Measurements from ENCODE around the gene CLHC1.
"Not testable (repeated sequence)": the region's sequence is repeated elsewhere in the genome, so short reads cannot be mapped to it uniquely, and the experiment has no call there.

CLHC1 gene

GRCh38 chr2:55232863-55233657, 967 bp upstream of the CLHC1 start:
- peak; percentile 23 for DNase-seq (ENCODE audit: low read depth)

GRCh38 chr2:55231546-55232083, 478 bp downstream of the CLHC1 start:
- DNase-seq (ENCODE audit: low read depth) = peak; percentile 9

- no peak for DNase-seq (ENCODE audit: low read depth)
Measured at GRCh38 chr2:55230551-55230950, 1.5 kb downstream of the CLHC1 start.

- no peak for DNase-seq (ENCODE audit: low read depth)
Measured at GRCh38 chr2:55229221-55229620, 2.9 kb downstream of the CLHC1 start.

GRCh38 chr2:55228226-55228563, 3.9 kb downstream of the CLHC1 start:
- no peak for DNase-seq (ENCODE audit: low read depth)

- not testable (repeated sequence) for DNase-seq (ENCODE audit: low read depth)
Measured at GRCh38 chr2:55227437-55228225, 4.5 kb downstream of the CLHC1 start.

- no peak for DNase-seq (ENCODE audit: low read depth)
Measured at GRCh38 chr2:55225481-55226020, 6.5 kb downstream of the CLHC1 start.

GRCh38 chr2:55224761-55225261, 7.3 kb downstream of the CLHC1 start:
- no peak for DNase-seq (ENCODE audit: low read depth)

GRCh38 chr2:55223958-55224760, 7.9 kb downstream of the CLHC1 start:
- no peak for DNase-seq (ENCODE audit: low read depth)

GRCh38 chr2:55213822-55214221, 18.3 kb downstream of the CLHC1 start:
- no peak for DNase-seq (ENCODE audit: low read depth)

GRCh38 chr2:55204950-55205349, 27.1 kb downstream of the CLHC1 start:
- DNase-seq (ENCODE audit: low read depth) = no peak

- no peak for DNase-seq (ENCODE audit: low read depth)
Measured at GRCh38 chr2:55204536-55204935, 27.6 kb downstream of the CLHC1 start.

GRCh38 chr2:55200416-55200815, 31.7 kb downstream of the CLHC1 start:
- DNase-seq (ENCODE audit: low read depth) = no peak

GRCh38 chr2:55196526-55196925, 35.6 kb downstream of the CLHC1 start:
- DNase-seq (ENCODE audit: low read depth) = no peak

- DNase-seq (ENCODE audit: low read depth) = not testable (repeated sequence)
Measured at GRCh38 chr2:55191888-55192287, 40.2 kb downstream of the CLHC1 start.

- DNase-seq (ENCODE audit: low read depth) = not testable (repeated sequence)
Measured at GRCh38 chr2:55186837-55187236, 45.3 kb downstream of the CLHC1 start.

- no peak for DNase-seq (ENCODE audit: low read depth)
Measured at GRCh38 chr2:55180374-55180773, 51.7 kb downstream of the CLHC1 start.

GRCh38 chr2:55176094-55176415, 56.0 kb downstream of the CLHC1 start:
- no peak for DNase-seq (ENCODE audit: low read depth)

GRCh38 chr2:55175254-55176093, 56.6 kb downstream of the CLHC1 start:
- no peak for DNase-seq (ENCODE audit: low read depth)

GRCh38 chr2:55173438-55174054, 58.5 kb downstream of the CLHC1 start:
- DNase-seq (ENCODE audit: low read depth) = no peak

GRCh38 chr2:55169915-55170314, 62.2 kb downstream of the CLHC1 start:
- DNase-seq (ENCODE audit: low read depth) = no peak

Measured in HS-27A (cell line).